HCT116 (cell line): Measurements from ENCODE around the gene TTC9B.
"Not testable (repeated sequence)": the region's sequence is repeated elsewhere in the genome, so short reads cannot be mapped to it uniquely, and the experiment has no call there.

Experiments used
- CTCF ChIP-seq, 3 experiments: fragments of 200-600 bp in 1 of 3; sonication (generic) in 1 of 3; IDR thresholded peaks in 2 of 3; conservative IDR thresholded peaks in 1 of 3; 2 replicates each; pipeline ENCODE4 v1.5.1; 2012 to 2017; ENCODE audit warnings: low read depth in 2 of 3, low read length in 2 of 3, antibody characterized with exemption in 1 of 3, borderline replicate concordance in 1 of 3, control low read depth in 1 of 3, mild to moderate bottlenecking in 1 of 3, mixed read lengths in 1 of 3, mixed run types in 1 of 3, moderate library complexity in 1 of 3; ENCODE audit not compliant: insufficient read depth in 1 of 3
- POLR2AphosphoS5 ChIP-seq: IDR thresholded peaks from 2 replicates; pipeline ENCODE4 v1.6.1; 2011; ENCODE audit warnings: mild to moderate bottlenecking, low read depth, low read length, moderate library complexity

GRCh38 chr19:40171293-40171692 lies 46.9 kb downstream of the TTC9B start:
- not testable (repeated sequence) for TF ChIP-seq CTCF (IDR thresholded peaks at IDR 0.05 in 2 of 3, conservative IDR thresholded peaks at IDR 0.05 in 1 of 3; ENCODE audit: borderline replicate concordance in 1 of 3, insufficient read depth in 1 of 3, low read depth in 2 of 3, low read length in 2 of 3); POLR2AphosphoS5
